OCI-LY3 (cell line): ENCODE results near the gene ELMO1.
A peak's percentile ranks its signal among the peaks of the same experiment; 100 is the strongest.

Experiments used
- H2AFZ ChIP-seq: fragments of 200-600, 300-600 bp; shearing (Covaris generic); 2 replicates; pipeline ENCODE4 v1.6.0; 2014; ENCODE audit warnings: antibody characterized with exemption, low read depth, low read length
- H3K27ac ChIP-seq: fragments of 200-600, 300-600 bp; sonication (generic); 2 replicates; pipeline ENCODE4 v1.5.1; 2014; ENCODE audit warnings: mild to moderate bottlenecking, low read length, moderate library complexity, mixed read lengths
- H3K27me3 ChIP-seq: fragments of 200-600, 300-600 bp; sonication (generic); 2 replicates; pipeline ENCODE4 v1.6.1; 2014; ENCODE audit warnings: low read depth, low read length, mixed read lengths
- H3K36me3 ChIP-seq: fragments of 200-600, 300-600 bp; sonication (generic); replicated peaks from 2 replicates; pipeline ENCODE3; 2014; ENCODE audit warnings: low read depth, low read length, mixed read lengths
- H3K4me1 ChIP-seq: fragments of 300-600, 200-600 bp; sonication (generic); 2 replicates; pipeline ENCODE4 v1.6.1; 2014; ENCODE audit warnings: low read length, mixed read lengths
- H3K4me2 ChIP-seq: fragments of 200-600, 300-600 bp; sonication (generic); 2 replicates; pipeline ENCODE4 v1.6.1; 2014; ENCODE audit warnings: low read length, mixed read lengths
- H3K4me3 ChIP-seq: fragments of 300-600, 200-600 bp; sonication (generic); 2 replicates; pipeline ENCODE4 v1.5.1; 2014; ENCODE audit warnings: antibody characterized with exemption, mild to moderate bottlenecking, low read length, moderate library complexity
- H3K79me2 ChIP-seq: fragments of 300-600, 200-600 bp; shearing (Covaris generic); 2 replicates; pipeline ENCODE4 v1.6.1; 2014; ENCODE audit warnings: mild to moderate bottlenecking, low read length, mixed read lengths
- H3K9ac ChIP-seq: fragments of 300-600, 200-600 bp; shearing (Covaris generic); 2 replicates; pipeline ENCODE4 v1.6.0; 2014; ENCODE audit warnings: mild to moderate bottlenecking, low read length, moderate library complexity
- H3K9me3 ChIP-seq: fragments of 200-600, 300-600 bp; shearing (Covaris generic); 2 replicates; pipeline ENCODE4 v1.6.1; 2014; ENCODE audit warnings: low read length, mixed read lengths; ENCODE audit not compliant: insufficient read depth
- H4K20me1 ChIP-seq: fragments of 200-600, 300-600 bp; sonication (generic); 2 replicates; pipeline ENCODE4 v1.6.1; 2016; ENCODE audit warnings: low read length, mixed read lengths; ENCODE audit not compliant: insufficient read depth
- EZH2phosphoT487 ChIP-seq: fragments of 200-600 bp; shearing (Covaris generic); IDR thresholded peaks from 2 replicates; pipeline ENCODE4 v1.6.1; 2018; ENCODE audit warnings: antibody characterized with exemption, mixed run types, low read depth
- TF ChIP-seq, protein P1 (sequence below): fragments of 200-600, 300-600 bp; sonication (generic); IDR thresholded peaks from 2 replicates; pipeline ENCODE4 v1.5.1; 2014; ENCODE audit warnings: antibody characterized with exemption, low read length, low read depth

ELMO1 gene

DNA sequence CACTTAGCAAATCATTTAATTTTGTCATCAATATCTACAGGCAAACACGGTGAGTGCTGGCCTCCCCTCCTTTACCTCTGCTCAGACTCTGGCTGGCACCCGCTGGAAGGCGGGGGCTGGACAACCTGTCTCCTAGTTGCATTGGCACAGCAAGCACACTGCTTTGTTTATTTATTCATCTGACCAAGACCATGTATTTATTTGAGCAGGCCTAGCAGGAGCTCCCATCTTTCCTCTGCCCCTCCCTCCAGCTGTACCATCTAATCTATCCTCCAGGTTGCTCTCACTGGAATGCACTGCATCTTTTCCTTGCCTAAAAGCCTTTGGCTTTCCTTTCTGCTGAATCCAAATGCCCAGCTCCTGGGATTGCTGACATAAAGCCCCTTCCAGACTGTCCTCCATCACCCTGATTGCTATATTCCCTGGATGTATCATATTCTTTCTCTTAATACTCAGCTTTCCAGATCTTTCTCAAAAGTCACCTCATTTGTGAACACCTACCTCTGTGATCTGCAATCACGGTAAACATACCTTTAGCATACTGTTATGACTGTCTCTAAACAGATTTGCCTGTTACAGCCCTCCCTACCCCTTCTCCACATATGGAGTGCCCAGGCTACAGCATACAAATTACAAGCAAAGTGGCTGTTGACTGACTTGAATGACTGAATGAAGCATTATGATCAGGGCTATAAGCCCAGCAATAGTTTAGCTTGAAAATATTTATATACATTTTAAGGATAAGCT is 9.6 kb downstream of the ELMO1 start:
- Histone ChIP-seq H3K4me1 (no peaks in the 10 kb centered on the region), H3K9me3 (no peaks in the 10 kb centered on the region), H3K9ac (no peak overlapping the region), H3K4me2 (no peak overlapping the region), H3K27ac (no peak overlapping the region), H3K27me3 (no peaks in the 10 kb centered on the region), H3K79me2 (no peaks in the 10 kb centered on the region; the same call in 1 of the 2 replicates), H2AFZ (no peak overlapping the region), H3K36me3 (no peaks in the 10 kb centered on the region), H3K4me3 (no peak overlapping the region), H4K20me1 (peaks cover 3% of the 10 kb centered on the region; the same call in 1 of the 2 replicates)
- no peak for TF ChIP-seq EZH2phosphoT487
- TF ChIP-seq, protein P1, sequence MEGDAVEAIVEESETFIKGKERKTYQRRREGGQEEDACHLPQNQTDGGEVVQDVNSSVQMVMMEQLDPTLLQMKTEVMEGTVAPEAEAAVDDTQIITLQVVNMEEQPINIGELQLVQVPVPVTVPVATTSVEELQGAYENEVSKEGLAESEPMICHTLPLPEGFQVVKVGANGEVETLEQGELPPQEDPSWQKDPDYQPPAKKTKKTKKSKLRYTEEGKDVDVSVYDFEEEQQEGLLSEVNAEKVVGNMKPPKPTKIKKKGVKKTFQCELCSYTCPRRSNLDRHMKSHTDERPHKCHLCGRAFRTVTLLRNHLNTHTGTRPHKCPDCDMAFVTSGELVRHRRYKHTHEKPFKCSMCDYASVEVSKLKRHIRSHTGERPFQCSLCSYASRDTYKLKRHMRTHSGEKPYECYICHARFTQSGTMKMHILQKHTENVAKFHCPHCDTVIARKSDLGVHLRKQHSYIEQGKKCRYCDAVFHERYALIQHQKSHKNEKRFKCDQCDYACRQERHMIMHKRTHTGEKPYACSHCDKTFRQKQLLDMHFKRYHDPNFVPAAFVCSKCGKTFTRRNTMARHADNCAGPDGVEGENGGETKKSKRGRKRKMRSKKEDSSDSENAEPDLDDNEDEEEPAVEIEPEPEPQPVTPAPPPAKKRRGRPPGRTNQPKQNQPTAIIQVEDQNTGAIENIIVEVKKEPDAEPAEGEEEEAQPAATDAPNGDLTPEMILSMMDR = no peak

DNA sequence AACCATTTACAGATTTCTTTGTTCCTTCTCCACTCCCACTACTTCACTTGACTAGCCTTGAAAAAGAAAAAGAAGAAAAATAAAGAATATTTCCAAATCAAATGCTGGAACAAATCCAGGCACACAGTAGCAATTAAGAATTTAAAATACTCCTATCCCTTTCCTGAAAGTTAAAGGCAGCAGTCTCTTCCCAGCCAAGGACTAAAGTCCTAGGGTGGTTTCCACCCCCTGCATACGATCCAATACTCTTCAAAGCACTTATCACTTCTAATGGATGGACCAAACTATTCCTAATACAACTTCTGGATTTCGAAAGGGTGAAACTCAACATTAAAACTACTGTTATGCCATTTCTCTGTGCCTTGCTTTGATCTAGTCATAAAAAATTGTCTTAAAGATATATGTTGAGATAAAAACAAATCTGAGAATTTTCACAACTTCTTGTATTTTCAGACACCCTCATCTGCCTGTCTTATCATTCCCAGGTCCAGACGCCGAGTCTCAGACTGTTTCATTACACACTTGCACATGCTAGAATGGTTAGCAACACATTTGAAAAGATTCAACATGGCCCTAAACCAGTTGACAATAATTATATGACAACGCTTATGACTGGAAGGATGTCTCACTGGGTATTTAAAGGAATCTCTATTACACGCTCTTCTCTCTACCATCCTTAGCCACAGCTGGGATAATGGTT is 13.4 kb downstream of the ELMO1 start:
- Histone ChIP-seq H3K4me2 (no peak overlapping the region), H3K36me3 (no peaks in the 10 kb centered on the region), H3K27ac (no peak overlapping the region), H3K4me1 (no peaks in the 10 kb centered on the region), H3K79me2 (no peaks in the 10 kb centered on the region), H3K27me3 (no peaks in the 10 kb centered on the region), H3K9me3 (no peaks in the 10 kb centered on the region), H3K9ac (no peak overlapping the region), H4K20me1 (no peaks in the 10 kb centered on the region; the same call in 1 of the 2 replicates), H2AFZ (no peak overlapping the region), H3K4me3 (no peak overlapping the region)
- TF ChIP-seq EZH2phosphoT487 = no peak
- TF ChIP-seq, protein P1 = no peak

DNA sequence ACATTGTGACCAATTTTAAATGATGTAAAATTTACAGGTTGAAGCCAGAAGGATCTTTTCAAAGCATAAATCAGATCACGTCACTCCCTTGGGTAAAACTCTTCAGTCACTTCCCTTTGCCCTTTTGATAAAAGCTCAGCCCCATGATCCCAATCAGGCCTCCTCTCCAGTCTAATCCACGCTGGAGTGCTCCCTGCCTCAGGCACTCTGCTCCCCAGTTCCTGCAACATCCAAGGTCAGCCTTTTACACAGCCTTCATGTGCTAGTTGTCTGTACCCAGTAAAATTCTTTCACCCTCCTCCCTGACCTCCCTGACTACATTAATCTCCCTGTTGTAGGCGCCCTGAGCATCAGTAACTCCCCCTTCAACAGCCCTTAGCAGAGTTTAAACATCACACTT is 14.1 kb downstream of the ELMO1 start:
- H3K27me3 ChIP-seq = no peaks in the 10 kb centered on the region
- no peak overlapping the region for H3K9ac ChIP-seq
- no peak overlapping the region for H3K4me2 ChIP-seq
- H4K20me1 ChIP-seq = no peaks in the 10 kb centered on the region; the same call in 1 of the 2 replicates
- H2AFZ ChIP-seq = no peak overlapping the region
- no peak for TF ChIP-seq EZH2phosphoT487
- TF ChIP-seq, protein P1 = no peak
- no peaks in the 10 kb centered on the region for H3K36me3 ChIP-seq
- no peak overlapping the region for H3K27ac ChIP-seq
- H3K4me3 ChIP-seq = no peak overlapping the region
- H3K4me1 ChIP-seq = no peaks in the 10 kb centered on the region
- no peaks in the 10 kb centered on the region for H3K79me2 ChIP-seq
- no peaks in the 10 kb centered on the region for H3K9me3 ChIP-seq

DNA sequence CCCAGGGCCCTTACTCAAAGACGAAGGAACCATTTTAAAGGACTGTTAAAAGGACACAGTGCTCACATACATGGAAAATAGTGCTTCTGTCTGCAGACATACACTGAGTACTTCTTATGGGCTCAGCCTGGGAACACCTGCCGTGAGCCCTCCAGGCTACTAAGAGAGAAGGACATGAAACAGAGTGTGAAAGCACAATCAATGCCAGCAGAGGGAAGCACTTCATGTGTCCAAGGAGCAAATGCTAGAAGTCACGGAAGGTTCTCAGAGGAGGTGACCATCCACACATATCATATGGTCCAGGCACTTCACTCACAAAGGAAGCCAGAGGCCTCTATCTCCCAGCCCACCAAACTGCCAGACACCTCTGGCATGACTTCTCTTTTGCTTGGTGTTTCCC is 15.5 kb downstream of the ELMO1 start:
- no peak overlapping the region for H3K9ac ChIP-seq
- TF ChIP-seq, protein P1 = peak; percentile 22; the same call in 1 of the 2 replicates
- TF ChIP-seq EZH2phosphoT487 = no peak
- H3K4me3 ChIP-seq = no peak overlapping the region
- no peaks in the 10 kb centered on the region for H3K36me3 ChIP-seq
- no peaks in the 10 kb centered on the region; the same call in 1 of the 2 replicates for H4K20me1 ChIP-seq
- no peaks in the 10 kb centered on the region for H3K27me3 ChIP-seq
- H2AFZ ChIP-seq = no peak overlapping the region
- no peak overlapping the region for H3K27ac ChIP-seq
- H3K4me1 ChIP-seq = no peaks in the 10 kb centered on the region
- no peaks in the 10 kb centered on the region for H3K79me2 ChIP-seq
- no peaks in the 10 kb centered on the region for H3K9me3 ChIP-seq
- H3K4me2 ChIP-seq = no peak overlapping the region
